Measurements from ENCODE around the gene MLIP.
A peak's percentile ranks its signal among the peaks of the same experiment; 100 is the strongest.
"Not testable (repeated sequence)": the region's sequence is repeated elsewhere in the genome, so short reads cannot be mapped to it uniquely, and the experiment has no call there.

MLIP gene

GRCh38 chr6:54111341-54112045, at the start of gene MLIP:
Gene MLIP (plus strand): TSS chr6:54111443. CDS start chr6:54111480, 37 bp downstream.
- no peak for DNase-seq

- DNase-seq = no peak
These were observed 48.1 kb upstream of the MLIP start for GRCh38 chr6:54063228-54063539.

- DNase-seq = no peak
These were observed 42.5 kb upstream of the MLIP start for GRCh38 chr6:54068694-54069093.

- DNase-seq = no peak
These were observed 41.2 kb upstream of the MLIP start for GRCh38 chr6:54070025-54070424.

- no peak for DNase-seq
These were observed 39.4 kb upstream of the MLIP start for GRCh38 chr6:54071821-54072340.

GRCh38 chr6:54072635-54073313, 38.5 kb upstream of the MLIP start:
- DNase-seq = no peak

- DNase-seq = no peak
These were observed 37.8 kb upstream of the MLIP start for GRCh38 chr6:54073487-54073886.

- DNase-seq = no peak
These were observed 37.1 kb upstream of the MLIP start for GRCh38 chr6:54074109-54074508.

- DNase-seq = no peak
These were observed 36.6 kb upstream of the MLIP start for GRCh38 chr6:54074578-54075195.

- DNase-seq = no peak
These were observed 35.0 kb upstream of the MLIP start for GRCh38 chr6:54076159-54076789.

GRCh38 chr6:54081499-54081898, 29.7 kb upstream of the MLIP start:
- not testable (repeated sequence) for DNase-seq

GRCh38 chr6:54083287-54083686, 28.0 kb upstream of the MLIP start:
- peak; percentile 87 to 93 for DNase-seq

- no peak for DNase-seq
These were observed 27.0 kb upstream of the MLIP start for GRCh38 chr6:54084231-54084630.

- DNase-seq = peak in 1 of 2 experiments; percentile 33
These were observed 26.2 kb upstream of the MLIP start for GRCh38 chr6:54085047-54085446.

- DNase-seq = peak in 1 of 2 experiments; percentile 56
These were observed 25.7 kb upstream of the MLIP start for GRCh38 chr6:54085541-54085940.

- no peak for DNase-seq
These were observed 24.8 kb upstream of the MLIP start for GRCh38 chr6:54086439-54086838.

GRCh38 chr6:54087721-54088120, 23.5 kb upstream of the MLIP start:
- DNase-seq = no peak

- no peak for DNase-seq
These were observed 17.8 kb upstream of the MLIP start for GRCh38 chr6:54093326-54093948.

GRCh38 chr6:54094293-54094692, 16.9 kb upstream of the MLIP start:
- no peak for DNase-seq

GRCh38 chr6:54094786-54095185, 16.5 kb upstream of the MLIP start:
- no peak for DNase-seq

GRCh38 chr6:54095723-54096122, 15.5 kb upstream of the MLIP start:
- DNase-seq = no peak

GRCh38 chr6:54096811-54097210, 14.4 kb upstream of the MLIP start:
- no peak for DNase-seq

- DNase-seq = no peak
These were observed 13.5 kb upstream of the MLIP start for GRCh38 chr6:54097753-54098152.
